GM18519 (cell line): ENCODE measurements around the gene ZNF880.
"Not testable (repeated sequence)": the region's sequence is repeated elsewhere in the genome, so short reads cannot be mapped to it uniquely, and the experiment has no call there.

ENCODE experiments used
- ATAC-seq: cut with Tn5 transposase; IDR thresholded peaks from one replicate; pipeline ENCODE4 v1.9.1; 2021; ENCODE audit warnings: mild to moderate bottlenecking, moderate library complexity; ENCODE audit not compliant: unreplicated experiment, low FRiP score

ZNF880 gene

GRCh38 chr19:52369559-52370340 is at the start of gene ZNF880:
ZNF880 (plus strand) TSS chr19:52369923; CDS start chr19:52369966, 43 bp downstream.
- ATAC-seq, result no peak

GRCh38 chr19:52322429-52322828 is 47.3 kb upstream of the ZNF880 start:
- no peak for ATAC-seq

DNA sequence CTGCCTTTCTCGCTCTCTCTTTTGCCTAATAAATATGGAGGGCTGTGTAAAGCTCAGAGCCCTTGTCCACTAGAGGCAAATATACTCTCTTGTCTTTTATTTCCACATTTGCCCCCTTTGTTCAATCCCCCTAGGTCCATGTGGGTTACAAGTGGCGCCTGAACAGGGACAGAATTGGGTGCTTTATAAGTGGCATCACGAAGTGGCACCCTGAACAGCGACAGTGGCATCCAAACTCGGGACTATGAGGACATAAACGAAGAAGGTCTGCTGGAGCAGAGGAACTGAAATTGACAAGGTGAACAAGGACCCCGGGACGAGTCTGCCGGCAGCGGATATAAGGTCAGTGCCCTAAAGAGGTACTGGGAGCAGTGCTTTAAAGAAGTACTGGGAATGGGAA is 38.0 kb upstream of the ZNF880 start:
- no peak for ATAC-seq

GRCh38 chr19:52335768-52336116 is 34.0 kb upstream of the ZNF880 start:
- ATAC-seq, result no peak

- ATAC-seq, result no peak
Measured at GRCh38 chr19:52336117-52336790, 33.5 kb upstream of the ZNF880 start, which contains the start of gene ZNF610. ZNF610 (plus strand) TSS chr19:52336243; CDS start chr19:52349173, 12,930 bp downstream.

DNA sequence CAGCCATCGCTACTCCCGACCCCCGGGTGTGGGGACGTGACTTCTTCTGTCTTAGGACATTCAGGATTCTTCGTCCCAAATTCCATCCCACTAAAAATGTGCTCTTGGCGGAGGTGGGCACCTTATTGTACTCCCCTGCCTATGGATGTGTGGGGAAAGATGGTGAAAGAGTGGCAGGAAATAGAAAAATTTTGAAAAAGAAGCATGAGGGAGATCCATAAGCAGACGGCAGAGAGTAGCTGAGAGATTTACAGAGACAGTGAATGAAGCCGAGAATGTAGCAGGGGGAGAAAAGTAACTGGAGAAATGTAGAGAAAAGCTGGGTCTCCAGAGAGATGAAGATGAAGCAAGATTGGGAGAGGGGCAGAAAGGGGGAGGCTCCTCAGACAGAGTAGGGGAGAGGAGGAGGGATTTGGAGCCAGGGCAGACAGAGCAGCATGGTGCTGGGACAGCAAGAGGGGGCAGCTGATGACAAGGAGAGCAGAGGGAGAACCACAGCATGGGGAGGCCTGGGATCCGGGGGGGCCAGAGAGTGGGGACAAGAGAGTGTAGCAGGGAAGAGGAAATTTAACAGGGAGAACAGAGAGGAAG is 32.8 kb upstream of the ZNF880 start:
- no peak for ATAC-seq

DNA sequence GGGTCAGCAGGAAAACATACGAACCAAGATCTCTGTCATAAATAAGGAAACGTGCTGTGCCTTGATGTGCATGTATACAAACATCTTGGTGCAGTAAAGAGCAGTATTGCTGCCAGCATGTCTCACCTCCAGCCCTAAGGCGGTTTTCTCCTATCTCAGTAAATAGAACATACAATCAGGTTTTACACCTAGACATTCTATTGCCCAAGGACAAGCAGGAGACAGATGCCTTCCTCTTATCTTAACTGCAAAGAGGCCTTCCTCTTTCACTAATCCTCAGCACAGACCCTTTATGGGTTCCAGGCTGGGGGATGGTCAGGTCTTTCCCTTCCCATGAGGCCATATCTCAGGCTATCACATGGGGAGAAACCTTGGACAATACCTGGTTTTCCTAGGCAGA is 30.7 kb upstream of the ZNF880 start:
- ATAC-seq, result not testable (repeated sequence)

DNA sequence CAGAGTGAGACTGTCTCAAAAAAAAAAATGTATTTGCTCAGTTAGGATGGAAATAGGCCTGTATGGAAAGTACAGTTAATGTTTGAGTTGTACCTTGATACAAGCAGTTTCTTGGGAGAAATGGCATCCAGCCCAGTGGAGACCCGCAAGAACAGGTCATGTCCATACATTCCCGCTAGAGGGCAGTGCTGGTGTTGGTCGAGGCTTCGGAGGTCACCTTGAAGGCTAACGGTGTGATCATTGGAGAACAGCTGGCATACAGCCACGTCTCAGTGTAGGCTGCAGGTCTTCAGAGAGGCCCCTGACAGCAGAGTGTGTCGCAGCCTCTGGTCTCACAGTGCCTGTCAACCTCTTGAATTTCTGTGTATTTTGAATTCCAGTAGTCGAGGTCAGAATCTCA is 26.2 kb upstream of the ZNF880 start:
- ATAC-seq, result no peak

DNA sequence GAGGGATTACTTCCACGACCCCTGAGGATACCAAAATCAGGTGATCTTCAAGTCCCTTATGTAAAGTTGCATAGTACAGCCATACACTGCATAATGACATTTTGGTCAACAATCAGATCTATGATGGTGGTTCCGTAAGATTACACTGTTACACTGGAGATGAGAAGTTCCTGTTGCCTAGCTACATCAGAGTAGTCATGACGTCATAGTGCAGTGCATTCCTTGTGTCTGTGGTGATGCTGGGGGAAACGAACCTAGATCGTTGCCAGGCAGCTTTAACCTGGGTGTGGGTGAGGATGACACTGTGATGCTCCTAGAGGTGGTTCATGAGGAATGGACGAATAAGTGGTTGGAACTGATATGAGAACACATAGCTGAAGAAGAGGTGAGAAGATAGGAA is 24.6 kb upstream of the ZNF880 start:
- no peak for ATAC-seq

- no peak for ATAC-seq
Measured at GRCh38 chr19:52351512-52351911, 18.2 kb upstream of the ZNF880 start.

GRCh38 chr19:52366414-52366824 is 3.3 kb upstream of the ZNF880 start:
- ATAC-seq, result no peak

DNA sequence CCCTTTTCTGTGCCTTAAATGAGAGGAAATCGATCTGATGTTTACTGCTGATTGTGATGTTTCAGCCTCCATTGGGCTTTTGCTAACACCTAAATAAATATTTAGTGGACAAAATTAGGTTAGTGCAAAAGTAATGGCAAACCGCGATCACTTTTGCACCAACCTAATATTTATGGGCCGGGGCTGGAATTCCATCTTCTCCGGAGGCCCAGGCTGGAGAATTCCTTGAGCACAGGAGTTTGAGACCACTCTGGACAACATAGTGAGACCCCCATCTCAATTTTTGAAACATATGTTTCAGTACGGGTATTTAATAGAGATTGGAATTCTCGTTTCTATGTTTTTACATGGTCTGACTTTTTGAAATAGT is 603 bp downstream of the ZNF880 start:
- ATAC-seq, result no peak

- ATAC-seq, result no peak
Measured at GRCh38 chr19:52391135-52391534, 21.4 kb downstream of the ZNF880 start.

GRCh38 chr19:52397310-52398080 is 27.8 kb downstream of the ZNF880 start, which contains the start of gene ZNF528:
ZNF528 (plus strand) TSS chr19:52397849; CDS start chr19:52402014, 4,165 bp downstream.
- ATAC-seq, result peak; percentile 58

DNA sequence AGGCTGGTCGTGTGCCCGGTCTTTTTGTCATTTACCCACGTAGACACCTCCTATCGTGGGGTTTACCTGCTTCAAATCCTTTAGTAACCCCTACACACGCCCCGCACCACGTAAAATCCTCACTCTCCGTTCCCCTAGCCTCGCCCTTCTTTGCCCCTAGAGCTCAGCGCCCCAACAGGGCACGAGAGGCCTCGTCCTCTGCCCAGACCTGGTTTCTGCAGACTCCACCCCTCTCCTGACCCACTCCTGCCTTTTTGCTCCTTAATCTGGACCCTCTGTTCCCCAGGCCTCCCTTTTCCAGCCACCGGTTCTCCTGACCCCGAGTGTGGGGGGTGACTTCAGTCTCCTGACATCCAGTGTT is 28.3 kb downstream of the ZNF880 start:
- no peak for ATAC-seq

DNA sequence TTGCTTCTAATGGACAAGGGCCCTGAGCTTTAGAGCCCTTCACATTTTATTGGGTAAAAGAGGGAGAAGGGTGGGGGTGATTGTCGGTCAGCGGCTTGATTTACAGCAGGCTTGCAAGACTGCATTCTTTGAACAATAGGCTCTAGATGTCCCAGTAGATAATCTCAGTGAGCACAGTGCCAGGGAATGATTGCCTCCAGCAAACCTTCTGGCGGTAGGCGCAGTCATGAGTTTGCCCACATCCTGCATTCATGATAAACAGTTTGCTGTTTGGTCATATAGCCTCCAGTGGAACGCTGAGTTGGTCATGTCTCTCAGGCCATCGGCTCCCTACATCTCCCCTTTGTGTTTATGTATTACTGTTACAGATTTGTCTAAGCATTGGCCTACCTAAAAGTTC is 40.6 kb downstream of the ZNF880 start:
- no peak for ATAC-seq

- ATAC-seq, result no peak
Measured at GRCh38 chr19:52415711-52416110, 46.0 kb downstream of the ZNF880 start.

- ATAC-seq, result no peak
Measured at GRCh38 chr19:52428937-52429336, 59.2 kb downstream of the ZNF880 start, which contains the start of gene ZNF534. ZNF534 (plus strand) TSS chr19:52429148; CDS start chr19:52431475, 2,327 bp downstream.
